Measurements from ENCODE around the gene MAT2A. TPM values are rescaled to one million over a fixed set of nuclear protein-coding genes. Genes with fewer than 3 reads are reported as not detected.

Gene MAT2A
- total and polyA plus RNA-seq, 9 of the 15 experiments (the other 6 are each of a cell fraction or from before 2014, with no cell fraction given) = 130 to 1,027 (median 240) TPM

DNA sequence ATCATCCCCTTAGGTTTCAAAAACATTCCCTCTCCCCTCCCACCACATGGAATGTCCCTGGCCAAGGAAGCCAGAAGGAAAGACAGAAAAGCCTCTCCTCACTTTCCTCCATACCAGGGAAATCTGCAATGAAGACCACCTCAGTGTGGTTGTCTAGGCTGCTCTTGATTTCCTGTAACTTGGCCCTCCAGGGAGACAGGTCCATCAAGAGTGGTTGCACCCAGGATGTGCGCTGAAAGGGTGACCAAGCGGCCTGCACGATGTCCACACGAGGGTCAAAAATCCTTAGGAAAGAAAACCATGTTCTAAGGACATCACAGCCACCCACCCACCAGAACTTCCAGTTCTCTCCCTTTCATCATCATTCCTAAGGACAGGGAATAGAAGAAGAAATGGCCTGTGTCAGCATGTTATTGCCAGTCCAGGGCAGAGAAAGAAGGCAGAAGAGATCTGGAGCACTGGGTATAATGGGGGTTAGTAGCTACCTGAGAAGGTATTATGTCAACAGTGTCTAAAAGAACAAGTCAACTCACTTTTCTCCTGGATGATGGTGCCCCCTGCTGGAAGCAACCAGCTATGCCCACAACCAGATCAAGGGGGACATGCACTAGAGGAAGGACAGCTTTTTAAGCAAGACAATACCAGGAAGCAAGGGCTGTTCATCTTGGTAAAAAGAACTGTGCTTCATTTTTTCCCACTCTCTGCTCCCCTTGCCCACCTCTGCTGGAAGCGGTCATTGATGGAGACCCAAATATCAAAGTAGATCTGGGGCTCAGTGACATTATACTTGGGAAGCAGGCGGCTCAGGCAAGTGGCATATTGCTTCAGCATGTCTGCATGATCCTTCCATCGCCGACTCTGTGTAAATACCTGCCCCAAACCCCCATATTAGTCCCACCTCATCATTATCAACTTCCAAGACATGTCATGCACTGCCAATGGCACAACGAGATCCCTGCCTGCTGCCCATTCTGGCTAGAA lies 13.0 kb downstream of the MAT2A start:
- ATAC-seq = peak; percentile 81
- FAIRE-seq = peak; percentile 96
- TF ChIP-seq CTCF (IDR thresholded peaks at IDR 0.05 in 2 of 3, conservative IDR thresholded peaks at IDR 0.05 in 1 of 3; ENCODE audit: insufficient read depth in 2 of 3, low read depth in 1 of 3, low read length in 3 of 3) = peak; percentile 83 to 95 (median 91)
- no peak for TF ChIP-seq SETDB1 (IDR thresholded peaks at IDR 0.05; ENCODE audit: low read length)
- TF ChIP-seq MAZ (CRISPR knock-in tag; conservative IDR thresholded peaks at IDR 0.05 in 1 of 2, IDR thresholded peaks at IDR 0.05 in 1 of 2) = no peak
- TF ChIP-seq SP1 (CRISPR knock-in tag; IDR thresholded peaks at IDR 0.05) = peak; percentile 22; the same call in 1 of the 2 replicates
- TF ChIP-seq STAG1 (CRISPR knock-in tag; IDR thresholded peaks at IDR 0.05; ENCODE audit: borderline replicate concordance) = peak; percentile 37; the same call in 1 of the 2 replicates
- peak; percentile 97 for TF ChIP-seq SMC3 (conservative IDR thresholded peaks at IDR 0.05; ENCODE audit: insufficient read depth, low read depth, low read length)
- TF ChIP-seq REST (IDR thresholded peaks at IDR 0.05; ENCODE audit: borderline replicate concordance) = peak; percentile 93
- TF ChIP-seq REST (CRISPR knock-in tag; IDR thresholded peaks at IDR 0.05; ENCODE audit: low read depth) = no peak
- TF ChIP-seq KLF16 (IDR thresholded peaks at IDR 0.05) = peak; percentile 50; the same call in 1 of the 2 replicates
- TF ChIP-seq FOXK2 (conservative IDR thresholded peaks at IDR 0.05 in 1 of 2, IDR thresholded peaks at IDR 0.05 in 1 of 2; ENCODE audit: low read depth in 2 of 2) = peak; percentile 31 to 33; a peak in 1 of 4 replicates

More for the DNA sequence above, 13.0 kb downstream of the MAT2A start:
- in situ Hi-C loops (cut with MboI) = no loop called here
- peaks cover 2% of the 10 kb centered on the region for H4K20me1 ChIP-seq (replicated peaks; ENCODE audit: control insufficient read depth, insufficient read depth, low read length)
- no peak overlapping the region for H2AFZ ChIP-seq (ENCODE audit: low read depth, low read length)
- H3K27me3 ChIP-seq (ENCODE audit: control insufficient read depth in 2 of 2, insufficient read depth in 2 of 2, low read length in 2 of 2) = no peaks in the 10 kb centered on the region
- WGBS (ENCODE audit: insufficient coverage, low coverage, missing lambda C conversion rate) = 54% methylated on average over 9 of the region's 9 CpGs
- H3K9me3 ChIP-seq (replicated peaks; ENCODE audit: control insufficient read depth, insufficient read depth, low read depth, low read length) = no peaks in the 10 kb centered on the region
- CTCF ChIA-PET (ENCODE audit: low intra/inter-chr PET ratio) = interaction anchor here (0.6 to 4.5 kb wide), 6 partner anchors 61 to 285 kb away, joined by 3 to 63 read pairs (median 6); no protein-coding TSS in a partner anchor
- H3K9me1 ChIP-seq (ENCODE audit: control insufficient read depth, insufficient read depth, low read length) = no peaks in the 10 kb centered on the region
- peaks cover 78% of the 10 kb centered on the region for H3K36me3 ChIP-seq (ENCODE audit: control insufficient read depth, insufficient read depth, low read length)
- no peaks in the 10 kb centered on the region for H3K79me2 ChIP-seq (ENCODE audit: control insufficient read depth, insufficient read depth, low read length)
- H3K4me3 ChIP-seq = no peak overlapping the region
- intact Hi-C loops (cut with micrococcal nuclease) = loop anchor here (1.0 to 5.0 kb wide), 3 partner anchors 132 to 225 kb away; partner anchors contain the start of gene TGOLN2
- no peak overlapping the region for H3K9ac ChIP-seq (ENCODE audit: insufficient read depth in 1 of 2, low read depth in 2 of 2, low read length in 2 of 2)
- no peak overlapping the region for H3K4me2 ChIP-seq (ENCODE audit: insufficient read depth, low read length)
- peak; percentile 64 to 88 (median 72) for DNase-seq (ENCODE audit: extremely low read depth in 1 of 4, low spot score in 3 of 4)
- BruUV-seq (replicated peaks) = no TSS peak
- POLR2A ChIA-PET = interaction anchor here (0.6 to 24.3 kb wide), 8 partner anchors 4 to 589 kb away, joined by 3 to 1576 read pairs (median 8); partner anchors contain the start of genes CAPG, GGCX, MAT2A and SH2D6
- no peaks in the 10 kb centered on the region; a peak in 1 of 5 replicates for H3K4me1 ChIP-seq (replicated peaks in 1 of 2; ENCODE audit: control insufficient read depth in 2 of 2, insufficient read depth in 2 of 2, low read length in 2 of 2)
- no peak overlapping the region; the same call in 2 of the 3 replicates for H3K27ac ChIP-seq (ENCODE audit: extremely low read depth, low read depth, low read length)

Measured in K562 (cell line).